AG10803 (cell line): ENCODE data around the gene TTBK1.

Experiments used
- DNase-seq: peaks from one replicate; pipeline ENCODE4 v3.0.0; 2010; ENCODE audit warnings: low read depth
- H3K4me3 ChIP-seq: 2 replicates; pipeline ENCODE4 v1.5.1; 2011; ENCODE audit warnings: mild to moderate bottlenecking, low read length, control low read depth
- CTCF ChIP-seq: conservative IDR thresholded peaks from 2 replicates; pipeline ENCODE4 v1.5.1; 2011; ENCODE audit warnings: mild to moderate bottlenecking, low read length, control low read depth, inconsistent platforms

The TTBK1 gene

GRCh38 chr6:43331891-43332290 is 88.6 kb downstream of the TTBK1 start:
- TF ChIP-seq CTCF = no peak
- no peak overlapping the region for H3K4me3 ChIP-seq
- DNase-seq = no peak

- TF ChIP-seq CTCF = peak; percentile 74
- no peak overlapping the region for H3K4me3 ChIP-seq
- peak; percentile 66 for DNase-seq
Observed at GRCh38 chr6:43334466-43335095, 91.3 kb downstream of the TTBK1 start.

GRCh38 chr6:43335469-43335868 is 92.2 kb downstream of the TTBK1 start:
- DNase-seq = no peak
- no peak for TF ChIP-seq CTCF
- H3K4me3 ChIP-seq = no peak overlapping the region

GRCh38 chr6:43336382-43336781 is 93.1 kb downstream of the TTBK1 start:
- no peak for DNase-seq
- H3K4me3 ChIP-seq = no peak overlapping the region
- TF ChIP-seq CTCF = no peak
